OCI-LY3 (cell line): Measurements from ENCODE around the gene GADD45G.

Experiments used
- H2AFZ ChIP-seq: fragments of 200-600, 300-600 bp; shearing (Covaris generic); 2 replicates; pipeline ENCODE4 v1.6.0; 2014; ENCODE audit warnings: antibody characterized with exemption, low read depth, low read length
- H3K27ac ChIP-seq: fragments of 200-600, 300-600 bp; sonication (generic); 2 replicates; pipeline ENCODE4 v1.5.1; 2014; ENCODE audit warnings: mild to moderate bottlenecking, low read length, moderate library complexity, mixed read lengths
- H3K27me3 ChIP-seq: fragments of 200-600, 300-600 bp; sonication (generic); 2 replicates; pipeline ENCODE4 v1.6.1; 2014; ENCODE audit warnings: low read depth, low read length, mixed read lengths
- H3K36me3 ChIP-seq: fragments of 200-600, 300-600 bp; sonication (generic); replicated peaks from 2 replicates; pipeline ENCODE3; 2014; ENCODE audit warnings: low read depth, low read length, mixed read lengths
- H3K4me1 ChIP-seq: fragments of 300-600, 200-600 bp; sonication (generic); 2 replicates; pipeline ENCODE4 v1.6.1; 2014; ENCODE audit warnings: low read length, mixed read lengths
- H3K4me2 ChIP-seq: fragments of 200-600, 300-600 bp; sonication (generic); 2 replicates; pipeline ENCODE4 v1.6.1; 2014; ENCODE audit warnings: low read length, mixed read lengths
- H3K4me3 ChIP-seq: fragments of 300-600, 200-600 bp; sonication (generic); 2 replicates; pipeline ENCODE4 v1.5.1; 2014; ENCODE audit warnings: antibody characterized with exemption, mild to moderate bottlenecking, low read length, moderate library complexity
- H3K79me2 ChIP-seq: fragments of 300-600, 200-600 bp; shearing (Covaris generic); 2 replicates; pipeline ENCODE4 v1.6.1; 2014; ENCODE audit warnings: mild to moderate bottlenecking, low read length, mixed read lengths
- H3K9ac ChIP-seq: fragments of 300-600, 200-600 bp; shearing (Covaris generic); 2 replicates; pipeline ENCODE4 v1.6.0; 2014; ENCODE audit warnings: mild to moderate bottlenecking, low read length, moderate library complexity
- H3K9me3 ChIP-seq: fragments of 200-600, 300-600 bp; shearing (Covaris generic); 2 replicates; pipeline ENCODE4 v1.6.1; 2014; ENCODE audit warnings: low read length, mixed read lengths; ENCODE audit not compliant: insufficient read depth
- H4K20me1 ChIP-seq: fragments of 200-600, 300-600 bp; sonication (generic); 2 replicates; pipeline ENCODE4 v1.6.1; 2016; ENCODE audit warnings: low read length, mixed read lengths; ENCODE audit not compliant: insufficient read depth
- CTCF ChIP-seq: fragments of 200-600, 300-600 bp; sonication (generic); IDR thresholded peaks from 2 replicates; pipeline ENCODE4 v1.5.1; 2014; ENCODE audit warnings: antibody characterized with exemption, low read length, low read depth
- EZH2phosphoT487 ChIP-seq: fragments of 200-600 bp; shearing (Covaris generic); IDR thresholded peaks from 2 replicates; pipeline ENCODE4 v1.6.1; 2018; ENCODE audit warnings: antibody characterized with exemption, mixed run types, low read depth

GADD45G gene

GRCh38 chr9:89577363-89577762 lies 27.4 kb upstream of the GADD45G start:
- no peak overlapping the region for H3K4me3 ChIP-seq
- no peak overlapping the region for H3K4me2 ChIP-seq
- TF ChIP-seq CTCF (no peak), EZH2phosphoT487 (no peak)
- no peaks in the 10 kb centered on the region for H3K79me2 ChIP-seq
- no peak overlapping the region for H2AFZ ChIP-seq
- no peak overlapping the region for H3K27ac ChIP-seq
- H3K27me3 ChIP-seq = peaks cover 46% of the 10 kb centered on the region
- H4K20me1 ChIP-seq = no peaks in the 10 kb centered on the region
- no peaks in the 10 kb centered on the region for H3K36me3 ChIP-seq
- H3K9ac ChIP-seq = no peak overlapping the region
- H3K9me3 ChIP-seq = no peaks in the 10 kb centered on the region
- no peaks in the 10 kb centered on the region for H3K4me1 ChIP-seq

GRCh38 chr9:89579741-89580385 lies 24.9 kb upstream of the GADD45G start:
- no peak for TF ChIP-seq EZH2phosphoT487
- no peak for TF ChIP-seq CTCF
- Histone ChIP-seq H2AFZ (no peak overlapping the region), H3K27me3 (peaks cover 40% of the 10 kb centered on the region), H3K36me3 (no peaks in the 10 kb centered on the region), H3K4me1 (no peaks in the 10 kb centered on the region), H3K4me2 (no peak overlapping the region), H3K9me3 (no peaks in the 10 kb centered on the region), H3K9ac (no peak overlapping the region), H3K27ac (no peak overlapping the region), H4K20me1 (no peaks in the 10 kb centered on the region), H3K79me2 (no peaks in the 10 kb centered on the region), H3K4me3 (no peak overlapping the region)

GRCh38 chr9:89586311-89586710 lies 18.5 kb upstream of the GADD45G start:
- Histone ChIP-seq H3K27me3 (peaks cover 41% of the 10 kb centered on the region), H3K9ac (no peak overlapping the region), H4K20me1 (no peaks in the 10 kb centered on the region), H3K79me2 (no peaks in the 10 kb centered on the region), H3K4me3 (no peak overlapping the region), H2AFZ (no peak overlapping the region), H3K36me3 (no peaks in the 10 kb centered on the region), H3K9me3 (no peaks in the 10 kb centered on the region), H3K4me2 (no peak overlapping the region), H3K4me1 (no peaks in the 10 kb centered on the region), H3K27ac (no peak overlapping the region)
- TF ChIP-seq CTCF (no peak), EZH2phosphoT487 (no peak)

DNA sequence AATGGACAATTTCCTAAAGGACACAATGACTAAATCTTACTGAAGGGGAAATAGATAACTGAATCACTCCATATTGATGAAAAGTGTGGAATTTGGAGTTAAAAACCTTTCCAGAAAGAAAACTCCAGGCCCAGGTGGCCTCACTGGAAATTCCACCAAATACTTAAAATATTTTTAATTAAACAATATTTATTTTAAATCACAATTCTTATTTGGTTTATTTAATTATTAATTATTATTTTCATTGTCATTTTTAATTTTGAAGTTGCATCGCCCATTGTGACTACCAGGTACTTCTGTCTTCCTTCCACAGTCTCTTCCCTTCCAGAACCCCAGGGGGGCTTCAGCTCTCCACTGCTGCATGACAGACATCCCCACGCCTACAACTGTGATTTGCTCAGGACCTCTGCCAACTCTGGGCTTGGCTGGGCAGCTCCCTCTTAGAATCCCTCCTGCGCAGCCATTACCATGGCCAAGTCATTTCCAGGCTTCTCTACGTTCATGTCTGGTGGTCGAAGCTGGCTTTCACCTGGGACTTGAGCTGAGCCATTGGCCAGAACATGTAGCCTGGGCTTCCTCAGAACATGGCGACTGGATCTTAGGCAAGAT lies 16.4 kb upstream of the GADD45G start:
- Histone ChIP-seq H4K20me1 (no peaks in the 10 kb centered on the region), H3K9ac (no peak overlapping the region), H3K4me3 (no peak overlapping the region), H3K27me3 (peaks cover 47% of the 10 kb centered on the region), H3K27ac (no peak overlapping the region), H3K9me3 (no peaks in the 10 kb centered on the region), H3K4me2 (no peak overlapping the region), H3K4me1 (no peaks in the 10 kb centered on the region), H3K36me3 (no peaks in the 10 kb centered on the region), H2AFZ (no peak overlapping the region), H3K79me2 (no peaks in the 10 kb centered on the region)
- no peak for TF ChIP-seq CTCF
- TF ChIP-seq EZH2phosphoT487 = no peak
